Measurements from ENCODE around the gene TACR1.

DNA sequence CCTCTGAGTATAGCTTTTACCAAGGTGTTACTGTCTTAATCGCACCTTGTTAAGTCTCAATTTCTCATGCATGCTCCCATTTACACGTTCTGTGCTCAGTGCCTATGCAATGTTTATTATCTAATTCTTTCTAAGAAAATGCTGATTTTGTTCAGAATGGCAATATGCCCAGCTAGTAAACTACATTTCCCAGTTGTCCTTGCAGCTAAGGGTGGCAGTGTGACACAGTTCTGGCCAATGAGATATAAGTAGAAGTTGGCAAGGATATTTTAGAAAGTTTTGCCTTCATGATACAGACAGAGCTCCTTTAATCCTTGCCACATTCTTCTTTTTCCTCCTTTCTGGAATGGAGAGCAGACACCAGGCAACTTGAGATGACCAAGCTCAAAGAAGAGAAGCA, 195.5 kb downstream of the TACR1 start:
- TF ChIP-seq CTCF (IDR thresholded peaks at IDR 0.05) (no peak), POLR2A (IDR thresholded peaks at IDR 0.05) (no peak)
